Measurements from ENCODE around the gene HHAT.

The HHAT gene

DNA sequence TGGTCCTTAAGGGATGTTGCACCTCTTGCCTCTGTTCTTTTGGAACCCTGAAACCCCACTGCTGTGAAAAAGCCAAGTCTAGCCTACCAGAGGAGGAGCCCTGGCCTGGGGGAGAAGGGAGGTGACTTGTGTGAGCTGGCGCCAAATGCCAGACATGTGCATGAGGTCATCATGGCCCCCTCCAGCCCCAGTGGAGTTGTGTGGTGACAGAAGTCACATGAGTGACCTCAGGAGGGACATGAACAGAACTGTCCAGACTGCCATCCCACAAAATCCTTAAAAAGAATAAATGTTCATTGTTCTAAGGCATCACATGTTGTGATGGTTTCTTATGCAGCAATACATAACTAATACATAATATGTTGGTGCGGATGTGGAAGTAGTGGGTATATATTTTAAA is 10.8 kb downstream of the HHAT start:
- Histone ChIP-seq H3K4me1 (ENCODE audit: insufficient read depth, low read length) (peaks cover 29% of the 10 kb centered on the region), H3K9me3 (ENCODE audit: insufficient read depth, low read length, severe bottlenecking) (no peaks in the 10 kb centered on the region), H3K27ac (ENCODE audit: low read length) (no peak overlapping the region), H3K79me2 (ENCODE audit: insufficient read depth, low read length) (no peaks in the 10 kb centered on the region), H3K27me3 (ENCODE audit: insufficient read depth, low read length, poor library complexity) (no peaks in the 10 kb centered on the region), H3K4me2 (ENCODE audit: insufficient read depth, low read length) (no peak overlapping the region), H3K9ac (ENCODE audit: low read depth, low read length) (no peak overlapping the region), H4K20me1 (ENCODE audit: insufficient read depth, low read length) (no peaks in the 10 kb centered on the region), H3K4me3 (ENCODE audit: low read depth in 1 of 2, low read length in 2 of 2) (no peak overlapping the region), H3K36me3 (ENCODE audit: insufficient read depth, low read length) (no peaks in the 10 kb centered on the region), H2AFZ (ENCODE audit: low read depth, low read length) (no peak overlapping the region)
- DNase-seq (no peak), ATAC-seq (ENCODE audit: insufficient read depth, low read depth) (no peak)
- TF ChIP-seq EZH2 (IDR thresholded peaks at IDR 0.05; ENCODE audit: borderline replicate concordance, low read depth, low read length, severe bottlenecking): no peak
- TF ChIP-seq, protein P1, sequence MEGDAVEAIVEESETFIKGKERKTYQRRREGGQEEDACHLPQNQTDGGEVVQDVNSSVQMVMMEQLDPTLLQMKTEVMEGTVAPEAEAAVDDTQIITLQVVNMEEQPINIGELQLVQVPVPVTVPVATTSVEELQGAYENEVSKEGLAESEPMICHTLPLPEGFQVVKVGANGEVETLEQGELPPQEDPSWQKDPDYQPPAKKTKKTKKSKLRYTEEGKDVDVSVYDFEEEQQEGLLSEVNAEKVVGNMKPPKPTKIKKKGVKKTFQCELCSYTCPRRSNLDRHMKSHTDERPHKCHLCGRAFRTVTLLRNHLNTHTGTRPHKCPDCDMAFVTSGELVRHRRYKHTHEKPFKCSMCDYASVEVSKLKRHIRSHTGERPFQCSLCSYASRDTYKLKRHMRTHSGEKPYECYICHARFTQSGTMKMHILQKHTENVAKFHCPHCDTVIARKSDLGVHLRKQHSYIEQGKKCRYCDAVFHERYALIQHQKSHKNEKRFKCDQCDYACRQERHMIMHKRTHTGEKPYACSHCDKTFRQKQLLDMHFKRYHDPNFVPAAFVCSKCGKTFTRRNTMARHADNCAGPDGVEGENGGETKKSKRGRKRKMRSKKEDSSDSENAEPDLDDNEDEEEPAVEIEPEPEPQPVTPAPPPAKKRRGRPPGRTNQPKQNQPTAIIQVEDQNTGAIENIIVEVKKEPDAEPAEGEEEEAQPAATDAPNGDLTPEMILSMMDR (IDR thresholded peaks at IDR 0.05; ENCODE audit: borderline replicate concordance, extremely low read depth, low read length, poor library complexity, severe bottlenecking): no peak

DNA sequence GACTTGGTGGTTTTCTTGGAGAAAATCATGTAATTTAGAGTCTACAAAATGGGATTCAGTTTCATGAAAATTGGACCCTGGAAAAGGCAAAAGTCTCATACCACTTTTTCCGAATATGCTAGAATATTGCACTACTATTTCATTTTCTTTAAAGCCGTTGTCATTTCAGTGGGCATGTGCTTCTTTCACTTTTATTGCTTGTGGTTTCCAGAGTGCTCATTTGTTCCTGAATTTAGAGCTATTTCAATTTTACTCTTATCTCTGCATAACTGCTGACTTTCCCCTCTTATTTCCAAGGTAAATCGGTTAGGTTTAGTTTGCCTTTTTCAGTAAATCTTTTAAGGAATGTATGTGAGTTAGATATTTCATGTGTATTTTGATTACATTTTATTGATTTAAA is 11.6 kb downstream of the HHAT start:
- no peak for ATAC-seq (ENCODE audit: insufficient read depth, low read depth)
- Histone ChIP-seq H3K79me2 (ENCODE audit: insufficient read depth, low read length) (no peaks in the 10 kb centered on the region), H3K4me3 (ENCODE audit: low read depth in 1 of 2, low read length in 2 of 2) (no peak overlapping the region), H4K20me1 (ENCODE audit: insufficient read depth, low read length) (no peaks in the 10 kb centered on the region), H3K4me2 (ENCODE audit: insufficient read depth, low read length) (no peak overlapping the region), H3K27me3 (ENCODE audit: insufficient read depth, low read length, poor library complexity) (no peaks in the 10 kb centered on the region), H3K36me3 (ENCODE audit: insufficient read depth, low read length) (no peaks in the 10 kb centered on the region), H3K9ac (ENCODE audit: low read depth, low read length) (no peak overlapping the region), H2AFZ (ENCODE audit: low read depth, low read length) (no peak overlapping the region), H3K4me1 (ENCODE audit: insufficient read depth, low read length) (peaks cover 29% of the 10 kb centered on the region), H3K27ac (ENCODE audit: low read length) (no peak overlapping the region), H3K9me3 (ENCODE audit: insufficient read depth, low read length, severe bottlenecking) (no peaks in the 10 kb centered on the region)
- TF ChIP-seq, protein P1 (IDR thresholded peaks at IDR 0.05; ENCODE audit: borderline replicate concordance, extremely low read depth, low read length, poor library complexity, severe bottlenecking): no peak
- TF ChIP-seq EZH2 (IDR thresholded peaks at IDR 0.05; ENCODE audit: borderline replicate concordance, low read depth, low read length, severe bottlenecking): no peak
- DNase-seq: no peak

DNA sequence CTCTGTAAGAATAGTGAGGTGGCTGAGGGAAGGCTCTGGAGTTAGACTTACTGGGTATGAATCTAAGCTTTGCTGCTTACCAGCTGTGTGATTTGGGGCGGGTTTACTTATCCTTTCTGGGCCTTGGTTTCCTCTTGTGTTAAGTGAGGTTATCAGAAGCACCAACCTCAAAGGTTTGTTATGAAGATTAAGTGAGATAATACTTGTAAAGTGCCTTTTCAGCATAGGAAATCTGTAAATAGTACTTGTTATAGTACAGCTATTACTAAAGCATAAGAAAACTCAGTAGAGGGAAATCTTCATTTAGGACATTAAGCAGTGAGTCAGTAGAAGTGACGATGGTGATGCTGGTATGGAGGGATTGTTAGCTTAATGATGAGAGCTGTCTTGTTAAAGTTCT is 12.1 kb downstream of the HHAT start:
- Histone ChIP-seq H3K9ac (ENCODE audit: low read depth, low read length) (no peak overlapping the region), H2AFZ (ENCODE audit: low read depth, low read length) (no peak overlapping the region), H3K27me3 (ENCODE audit: insufficient read depth, low read length, poor library complexity) (no peaks in the 10 kb centered on the region), H3K27ac (ENCODE audit: low read length) (no peak overlapping the region), H3K9me3 (ENCODE audit: insufficient read depth, low read length, severe bottlenecking) (no peaks in the 10 kb centered on the region), H3K4me3 (ENCODE audit: low read depth in 1 of 2, low read length in 2 of 2) (no peak overlapping the region), H3K36me3 (ENCODE audit: insufficient read depth, low read length) (no peaks in the 10 kb centered on the region), H3K4me2 (ENCODE audit: insufficient read depth, low read length) (no peak overlapping the region), H3K4me1 (ENCODE audit: insufficient read depth, low read length) (peaks cover 29% of the 10 kb centered on the region), H4K20me1 (ENCODE audit: insufficient read depth, low read length) (no peaks in the 10 kb centered on the region), H3K79me2 (ENCODE audit: insufficient read depth, low read length) (no peaks in the 10 kb centered on the region)
- no peak for ATAC-seq (ENCODE audit: insufficient read depth, low read depth)
- DNase-seq: no peak
- no peak for TF ChIP-seq EZH2 (IDR thresholded peaks at IDR 0.05; ENCODE audit: borderline replicate concordance, low read depth, low read length, severe bottlenecking)
- TF ChIP-seq, protein P1 (IDR thresholded peaks at IDR 0.05; ENCODE audit: borderline replicate concordance, extremely low read depth, low read length, poor library complexity, severe bottlenecking): no peak
